SW 1271 (cell line): ENCODE measurements around the gene TMEM45B.
A peak's percentile ranks its signal among the peaks of the same experiment; 100 is the strongest.
"Not testable (repeated sequence)": the region's sequence is repeated elsewhere in the genome, so short reads cannot be mapped to it uniquely, and the experiment has no call there.

Experiments used
- DNase-seq, 2 experiments: peaks; one replicate each; lab custom pipeline; 2025; lab: John Stamatoyannopoulos, UW

Gene TMEM45B

DNA sequence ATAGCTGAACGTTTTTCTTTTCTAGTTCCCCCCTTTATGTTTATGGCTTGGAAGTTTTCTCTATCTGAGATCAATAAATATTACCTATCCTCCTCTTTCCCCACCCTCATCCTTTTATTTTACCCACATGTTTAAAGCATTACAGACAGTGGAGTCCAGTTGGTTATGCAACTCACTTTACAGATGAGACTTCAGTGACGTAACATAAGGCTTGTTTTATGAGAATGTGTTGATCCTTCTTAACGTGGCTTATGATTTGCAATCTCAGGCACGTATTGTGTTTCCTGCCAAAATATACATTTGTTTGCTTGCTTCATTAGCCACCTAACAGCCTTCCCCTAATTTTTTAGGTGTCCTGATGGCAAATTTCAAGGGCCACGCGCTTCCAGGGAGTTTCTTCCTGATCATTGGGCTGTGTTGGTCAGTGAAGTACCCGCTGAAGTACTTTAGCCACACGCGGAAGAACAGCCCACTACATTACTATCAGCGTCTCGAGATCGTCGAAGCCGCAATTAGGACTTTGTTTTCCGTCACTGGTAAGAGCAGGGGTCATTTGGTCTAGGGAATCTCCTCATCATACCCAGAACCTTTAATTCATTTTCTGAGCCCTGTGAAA lies 36.6 kb downstream of the TMEM45B start:
- no peak for DNase-seq

- DNase-seq: no peak
Measured at GRCh38 chr11:129853518-129854231, 38.0 kb downstream of the TMEM45B start.

DNA sequence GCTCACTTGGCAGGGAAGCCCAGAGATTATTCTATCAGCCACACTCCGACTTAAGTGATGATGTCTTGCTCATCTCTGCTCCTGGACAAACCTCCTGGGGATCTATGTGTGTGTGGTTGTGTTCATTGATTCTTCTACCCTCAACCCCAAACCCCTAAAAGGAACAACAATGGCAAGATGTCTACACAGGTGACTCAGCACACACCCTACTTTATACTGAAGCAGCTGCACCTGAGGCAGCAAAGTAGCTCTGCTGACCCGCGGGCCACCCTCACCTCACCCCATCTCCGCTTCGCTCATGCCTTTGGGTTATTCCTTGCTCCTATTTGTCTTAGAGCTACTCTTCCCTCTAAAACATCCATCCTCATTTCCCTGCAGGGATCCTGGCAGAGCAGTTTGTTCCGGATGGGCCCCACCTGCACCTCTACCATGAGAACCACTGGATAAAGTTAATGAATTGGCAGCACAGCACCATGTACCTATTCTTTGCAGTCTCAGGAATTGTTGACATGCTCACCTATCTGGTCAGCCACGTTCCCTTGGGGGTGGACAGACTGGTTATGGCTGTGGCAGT lies 38.7 kb downstream of the TMEM45B start:
- DNase-seq: no peak

GRCh38 chr11:129855086-129855485 lies 39.4 kb downstream of the TMEM45B start:
- DNase-seq: no peak

- DNase-seq: no peak
Measured at GRCh38 chr11:129856036-129856435, 40.4 kb downstream of the TMEM45B start.

DNA sequence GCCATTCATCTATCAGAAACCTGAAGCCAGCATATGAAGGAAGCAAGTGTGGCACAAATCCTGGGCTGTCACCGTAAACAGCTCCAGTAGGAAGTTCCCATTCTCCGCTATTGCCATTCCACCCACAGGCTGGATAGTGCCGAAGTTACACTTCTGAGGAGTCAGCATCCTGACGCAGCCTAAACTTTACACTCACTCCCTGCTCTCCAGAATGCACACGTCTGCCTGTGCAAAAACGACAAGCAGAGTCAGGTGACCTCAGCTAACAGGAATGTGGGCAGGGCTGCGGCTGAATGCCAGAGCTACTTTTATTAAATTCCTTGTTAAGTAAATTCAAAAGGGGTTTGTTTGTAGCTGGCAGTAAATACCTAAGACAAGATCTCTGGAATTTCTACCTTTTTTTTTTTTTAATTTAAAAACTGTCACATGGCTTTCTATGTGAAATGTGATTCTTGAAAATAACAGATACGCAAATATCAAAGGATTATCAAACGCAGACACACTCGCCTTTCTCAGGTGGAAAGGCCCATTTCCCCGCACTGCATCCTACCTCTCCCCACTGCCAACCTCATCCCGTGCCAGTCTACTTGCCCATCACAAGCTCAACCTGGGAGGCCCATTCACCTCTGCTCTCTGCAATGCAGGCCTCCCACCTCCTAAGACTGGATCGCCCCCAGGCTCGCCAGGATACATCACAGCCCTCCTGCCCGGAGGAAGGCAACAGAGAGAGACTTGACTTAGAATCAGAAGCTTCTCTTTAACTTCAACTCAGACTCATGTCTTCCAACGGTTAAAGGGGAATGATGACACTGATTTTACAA lies 46.3 kb downstream of the TMEM45B start:
- DNase-seq: peak; percentile 83 to 87

GRCh38 chr11:129864811-129865210 lies 49.2 kb downstream of the TMEM45B start:
- no peak for DNase-seq

DNA sequence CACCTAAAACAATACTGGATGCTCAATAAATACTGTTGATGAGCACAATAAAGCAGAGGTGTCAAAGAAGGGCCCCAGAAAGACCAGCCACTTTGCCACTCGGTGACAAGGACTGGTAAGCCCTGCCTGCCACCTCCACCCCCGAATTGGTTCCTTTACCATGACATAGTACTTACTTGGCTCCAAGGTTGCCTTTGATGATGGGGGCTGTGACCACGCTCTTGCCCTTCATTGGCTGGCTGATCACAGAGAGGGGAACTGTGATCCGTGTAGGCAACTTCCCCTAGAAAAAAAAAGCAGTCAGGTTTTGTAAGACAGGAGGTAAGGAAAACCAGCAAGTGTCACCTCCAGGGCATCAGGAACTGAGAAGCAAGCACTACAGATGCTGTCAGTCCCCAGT lies 50.1 kb downstream of the TMEM45B start:
- no peak for DNase-seq

DNA sequence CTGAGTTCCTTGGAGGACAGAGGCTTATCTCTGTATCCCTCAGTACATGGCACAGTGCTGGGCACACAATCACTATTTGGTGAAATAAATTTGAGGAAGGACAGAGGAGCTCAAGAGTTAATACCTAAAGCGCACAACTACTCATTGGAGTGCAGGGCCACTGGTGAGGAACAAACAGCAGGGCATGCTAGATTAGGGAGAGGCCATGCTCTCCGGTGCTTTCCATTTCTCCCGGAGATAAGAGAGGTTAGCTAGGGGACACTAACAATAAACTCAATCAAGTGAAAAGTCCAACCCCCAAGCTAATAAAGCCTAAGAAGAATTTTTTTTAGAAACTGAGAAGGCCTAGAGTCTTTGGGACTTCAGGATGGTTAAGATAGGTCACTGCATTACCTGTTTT lies 50.7 kb downstream of the TMEM45B start:
- DNase-seq: no peak

- DNase-seq: not testable (repeated sequence)
Measured at GRCh38 chr11:129868626-129869025, 53.0 kb downstream of the TMEM45B start.

DNA sequence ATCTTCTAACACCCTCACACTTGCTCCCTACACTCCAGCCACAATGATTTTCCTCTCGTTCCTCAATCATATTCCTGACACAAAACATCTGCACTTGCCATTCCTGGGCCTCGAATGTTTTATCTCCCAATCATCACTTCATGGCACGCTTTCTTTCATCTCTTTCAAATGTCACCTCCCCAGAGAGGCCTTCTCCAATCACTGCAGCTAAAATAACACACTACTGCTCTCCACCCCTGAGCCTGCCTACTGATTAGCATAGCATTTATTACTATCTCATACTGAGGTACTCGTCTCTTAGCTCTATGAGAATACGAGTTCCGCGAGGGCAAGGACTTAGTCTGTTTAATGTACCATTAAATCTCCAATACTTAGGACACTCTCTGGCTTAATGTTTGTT lies 56.3 kb downstream of the TMEM45B start:
- DNase-seq: no peak

DNA sequence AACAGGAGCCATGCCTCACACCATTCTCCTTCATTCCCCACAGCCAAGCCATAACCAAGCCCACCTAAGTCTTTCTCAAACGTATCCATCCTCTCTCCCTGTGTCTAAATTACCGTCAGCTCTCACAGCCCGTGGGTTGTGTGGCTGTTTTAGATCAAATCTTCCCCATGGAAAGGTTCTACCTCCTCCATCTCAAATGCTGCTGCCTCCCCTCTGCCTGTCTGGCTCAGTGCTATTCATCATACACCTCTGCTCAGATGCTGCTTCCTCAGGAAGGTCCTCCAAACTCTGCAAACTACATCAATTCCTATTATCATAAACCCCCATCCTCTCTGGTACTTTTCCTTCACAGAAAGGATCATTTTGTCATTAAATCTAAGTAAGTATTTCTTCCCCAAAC lies 64.7 kb downstream of the TMEM45B start:
- no peak for DNase-seq

GRCh38 chr11:129881570-129882170 lies 66.0 kb downstream of the TMEM45B start:
- DNase-seq: peak in 1 of 2 experiments; percentile 36

DNA sequence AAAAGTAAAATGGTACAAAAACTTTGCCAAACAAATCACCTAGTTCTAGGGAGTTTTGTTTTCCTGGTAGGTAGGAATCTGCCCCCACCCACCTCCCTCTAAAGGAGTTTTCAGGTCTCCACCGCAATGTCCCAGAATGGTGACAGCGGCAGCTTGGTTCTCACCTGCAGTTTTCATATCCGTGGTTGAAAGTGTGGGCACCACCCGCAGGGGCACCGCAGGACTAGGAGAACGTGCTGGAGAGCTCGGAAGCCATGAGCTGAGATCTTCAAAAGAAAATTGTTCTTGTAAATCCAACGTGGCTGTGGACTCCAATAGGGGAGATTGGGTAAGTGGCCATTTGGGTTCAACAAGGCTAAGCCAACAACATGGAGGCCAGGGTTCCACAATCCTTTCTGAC lies 68.9 kb downstream of the TMEM45B start:
- DNase-seq: no peak

GRCh38 chr11:129885381-129885780 lies 69.7 kb downstream of the TMEM45B start:
- DNase-seq: no peak

DNA sequence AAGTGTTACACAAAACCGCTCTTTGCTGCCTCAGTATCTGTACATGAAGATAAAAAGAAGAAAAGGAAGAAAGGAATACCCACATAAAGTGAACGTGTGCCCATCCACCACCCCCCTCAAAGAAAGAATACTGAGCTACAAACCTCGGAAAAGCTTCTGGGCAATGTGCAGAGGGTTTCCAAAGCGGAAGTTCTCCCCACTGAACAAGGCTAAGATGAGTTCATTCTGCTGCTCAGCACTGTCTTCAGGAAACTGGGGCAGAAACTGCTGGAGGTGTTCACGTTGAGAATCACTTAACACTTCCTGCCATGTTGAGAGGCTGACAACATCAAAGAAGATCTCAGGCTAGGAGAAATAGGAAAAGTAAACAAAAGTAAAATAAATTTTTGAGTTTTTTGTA lies 72.8 kb downstream of the TMEM45B start:
- DNase-seq: no peak

GRCh38 chr11:129894278-129895125 lies 78.9 kb downstream of the TMEM45B start:
- peak in 1 of 2 experiments; percentile 24 for DNase-seq

DNA sequence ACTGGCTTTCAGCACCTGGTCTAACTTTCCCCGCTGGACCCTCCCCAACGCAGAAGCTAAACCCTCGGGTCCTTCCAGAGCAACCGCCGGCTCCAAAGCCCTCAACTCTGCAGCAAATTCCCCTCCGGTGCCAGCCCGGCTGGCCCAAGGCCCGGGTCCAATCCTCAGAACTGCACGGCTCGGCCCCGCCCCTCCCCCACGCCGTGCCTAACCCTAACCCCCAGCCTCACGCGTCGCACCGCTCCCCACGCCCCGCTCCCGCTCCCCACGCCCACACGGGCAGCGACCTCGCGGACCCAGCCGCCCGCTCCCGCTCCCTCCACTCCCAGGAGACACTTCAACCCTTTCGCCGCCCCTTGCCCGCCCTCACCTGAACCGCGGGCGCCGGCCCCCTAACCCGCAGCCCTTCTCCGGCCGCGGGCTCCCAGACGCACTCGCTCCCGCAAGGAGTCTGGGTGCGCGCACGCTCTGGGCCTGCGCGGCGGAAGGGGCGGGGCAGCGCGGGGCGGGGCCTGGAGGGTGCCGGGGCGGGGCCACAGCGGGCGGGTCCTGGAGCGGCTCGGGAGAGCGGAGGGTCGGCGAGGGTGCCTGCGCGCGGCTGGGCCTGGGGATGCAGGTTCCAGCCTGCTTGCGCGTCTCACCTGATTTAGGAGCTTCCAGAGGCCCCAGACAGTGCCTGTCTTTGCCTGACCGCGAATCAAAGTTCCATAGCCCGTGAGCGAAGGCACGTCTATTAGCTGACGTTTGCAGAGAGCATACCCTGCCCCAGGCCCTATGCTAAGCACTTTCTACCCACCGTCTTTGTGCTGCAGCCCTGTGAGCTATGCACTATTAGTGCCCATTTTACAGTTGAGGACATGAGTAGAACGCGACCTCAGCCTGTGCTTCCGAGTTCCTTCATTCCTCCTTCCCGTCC lies 79.7 kb downstream of the TMEM45B start, which contains the start of gene NFRKB:
Gene NFRKB (minus strand): TSS at position 453 of the 916 bp plus-strand sequence. CDS start 2,729 bp downstream, outside the sequence.
- peak; percentile 50 to 52 for DNase-seq

- DNase-seq: no peak
Measured at GRCh38 chr11:129896062-129896461, 80.4 kb downstream of the TMEM45B start.

GRCh38 chr11:129905402-129905801 lies 89.8 kb downstream of the TMEM45B start:
- DNase-seq: no peak
